IMR-90 (cell line): ENCODE data around the gene MDP1. TPM values are rescaled to one million over a fixed set of nuclear protein-coding genes. Genes with fewer than 3 reads are reported as not detected.

Experiments
- ATAC-seq: fragments of 200-7000 bp; cut with Tn5 transposase; 2 replicates; pipeline ENCODE4 v1.9.1; 2020; ENCODE audit warnings: low read depth, mild to moderate bottlenecking, moderate library complexity
- BruUV-seq: library from RNA; stranded (reverse); fragments of 400-500 nt; replicated peaks from 2 replicates; lab custom pipeline; 2021; lab: Mats Ljungman, UMichigan
- CTCF ChIA-PET: fragments of 300-600 bp; formaldehyde crosslinking; extraction: SDS; loops from one replicate; lab custom pipeline; 2021; ENCODE audit warnings: antibody characterized with exemption; lab: Yijun Ruan, JAX
- POLR2A ChIA-PET: fragments of 300-600 bp; sonication (Branson Sonifier 250); formaldehyde crosslinking; loops from one replicate; lab custom pipeline; 2022; ENCODE audit warnings: antibody characterized with exemption; ENCODE audit not compliant: unreplicated experiment; lab: Charles Lee
- DNase-seq: peaks from one replicate; pipeline ENCODE4 v3.0.0; 2013
- H2AFZ ChIP-seq: replicated peaks from 2 replicates; pipeline ENCODE3; 2013; ENCODE audit warnings: low read length, mild to moderate bottlenecking; ENCODE audit not compliant: poor library complexity
- H2AK5ac ChIP-seq: 2 replicates; pipeline ENCODE4 v1.6.1; 2013; ENCODE audit warnings: low read depth, low read length, inconsistent platforms
- H2AK9ac ChIP-seq: replicated peaks from 2 replicates; pipeline ENCODE3; 2013; ENCODE audit warnings: mild to moderate bottlenecking, low read depth, low read length, moderate library complexity; ENCODE audit not compliant: poor library complexity
- H2BK120ac ChIP-seq: 2 replicates; pipeline ENCODE4 v1.6.1; 2013; ENCODE audit warnings: low read depth, low read length, inconsistent platforms
- H2BK15ac ChIP-seq: 3 replicates; pipeline ENCODE4 v1.6.1; 2013; ENCODE audit warnings: low read depth, low read length, inconsistent platforms
- H2BK20ac ChIP-seq: 2 replicates; pipeline ENCODE4 v1.6.1; 2013; ENCODE audit warnings: low read depth, mild to moderate bottlenecking, inconsistent platforms, low read length, moderate library complexity
- H2BK5ac ChIP-seq: 2 replicates; pipeline ENCODE4 v1.6.1; 2013; ENCODE audit warnings: mild to moderate bottlenecking, low read depth, low read length, inconsistent platforms; ENCODE audit not compliant: poor library complexity, severe bottlenecking
- H3K14ac ChIP-seq: replicated peaks from 2 replicates; pipeline ENCODE4 v1.6.1; 2013; ENCODE audit warnings: low read depth, low read length, inconsistent platforms
- H3K18ac ChIP-seq: 2 replicates; pipeline ENCODE4 v1.6.1; 2013; ENCODE audit warnings: low read depth, low read length, control low read depth
- H3K23ac ChIP-seq: 2 replicates; pipeline ENCODE4 v1.6.1; 2013; ENCODE audit warnings: low read depth, low read length, inconsistent platforms
- H3K27ac ChIP-seq: 2 replicates; pipeline ENCODE4 v1.5.1; 2013; ENCODE audit warnings: mild to moderate bottlenecking, control low read depth, low read length; ENCODE audit not compliant: insufficient read depth
- H3K27me3 ChIP-seq: 2 replicates; pipeline ENCODE4 v1.6.1; 2013; ENCODE audit warnings: low read length; ENCODE audit not compliant: control insufficient read depth, insufficient read depth
- H3K36me3 ChIP-seq: 2 replicates; pipeline ENCODE4 v1.6.1; 2013; ENCODE audit warnings: low read length, mixed read lengths; ENCODE audit not compliant: control insufficient read depth, insufficient read depth
- H3K4ac ChIP-seq: 2 replicates; pipeline ENCODE4 v1.6.1; 2013; ENCODE audit warnings: low read depth, low read length, inconsistent platforms
- H3K4me1 ChIP-seq: 2 replicates; pipeline ENCODE4 v1.6.1; 2013; ENCODE audit warnings: low read length, mixed read lengths; ENCODE audit not compliant: control insufficient read depth, insufficient read depth
- H3K4me2 ChIP-seq: 2 replicates; pipeline ENCODE4 v1.6.1; 2013; ENCODE audit warnings: low read depth, mild to moderate bottlenecking, control low read depth, low read length, moderate library complexity
- H3K4me3 ChIP-seq: 2 replicates; pipeline ENCODE4 v1.5.1; 2013; ENCODE audit warnings: low read depth, mild to moderate bottlenecking, control low read depth, low read length, moderate library complexity; ENCODE audit not compliant: insufficient read depth
- H3K56ac ChIP-seq: 2 replicates; pipeline ENCODE4 v1.6.1; 2013; ENCODE audit warnings: low read length, inconsistent platforms; ENCODE audit not compliant: insufficient read depth; ENCODE audit errors: extremely low read depth
- H3K79me1 ChIP-seq, 2 experiments: 2 replicates each; pipeline ENCODE4 v1.6.1; 2013; ENCODE audit warnings: low read length in 2 of 2, inconsistent platforms in 1 of 2, low read depth in 1 of 2
- H3K9ac ChIP-seq: 2 replicates; pipeline ENCODE4 v1.6.1; 2013; ENCODE audit warnings: low read depth, low read length, control low read depth
- H3K9me1 ChIP-seq: 2 replicates; pipeline ENCODE4 v1.6.1; 2013; ENCODE audit warnings: low read length, inconsistent platforms; ENCODE audit not compliant: insufficient read depth
- H3K9me3 ChIP-seq: 2 replicates; pipeline ENCODE4 v1.6.1; 2013; ENCODE audit warnings: low read length; ENCODE audit not compliant: control insufficient read depth, insufficient read depth
- H4K20me1 ChIP-seq: 2 replicates; pipeline ENCODE4 v1.6.1; 2013; ENCODE audit warnings: low read length, inconsistent platforms; ENCODE audit not compliant: insufficient read depth
- H4K5ac ChIP-seq: 2 replicates; pipeline ENCODE4 v1.6.1; 2013; ENCODE audit warnings: mild to moderate bottlenecking, low read depth, low read length, control low read depth
- H4K8ac ChIP-seq, 2 experiments: 2 replicates each; pipeline ENCODE4 v1.6.1; 2013; ENCODE audit warnings: low read depth in 2 of 2, low read length in 2 of 2, control low read depth in 1 of 2, inconsistent platforms in 1 of 2
- H4K91ac ChIP-seq: 2 replicates; pipeline ENCODE4 v1.6.1; 2013; ENCODE audit warnings: low read depth, low read length, inconsistent platforms; ENCODE audit not compliant: insufficient read depth
- CHD1 ChIP-seq: IDR thresholded peaks from 2 replicates; pipeline ENCODE4 v1.6.1; 2012; ENCODE audit warnings: low read depth, low read length, improper control_type of control experiment
- MXI1 ChIP-seq: IDR thresholded peaks from 2 replicates; pipeline ENCODE4 v1.6.1; 2012; ENCODE audit warnings: low read depth, mild to moderate bottlenecking, low read length, moderate library complexity, borderline replicate concordance
- NFE2L2 ChIP-seq: fragments of 150-350 bp; IDR thresholded peaks from 2 replicates; pipeline ENCODE4 v1.6.1; 2016; ENCODE audit warnings: low read depth, mild to moderate bottlenecking, low read length
- RAD21 ChIP-seq: IDR thresholded peaks from 2 replicates; pipeline ENCODE4 v1.6.1; 2012; ENCODE audit warnings: low read length, improper control_type of control experiment
- RFX5 ChIP-seq: IDR thresholded peaks from 2 replicates; pipeline ENCODE4 v1.8.0; 2012; ENCODE audit warnings: low read depth, mild to moderate bottlenecking, low read length, moderate library complexity
- SMC3 ChIP-seq: fragments of 150-350 bp; IDR thresholded peaks from 2 replicates; pipeline ENCODE4 v1.6.1; 2016; ENCODE audit warnings: low read depth, mild to moderate bottlenecking, antibody characterized with exemption, low read length, moderate library complexity
- WGBS, 2 experiments: methylation state at CpG; one replicate each; pipeline versions ENCODE4 v1.1.5 to v1.1.7; 2013; ENCODE audit warnings: missing lambda C conversion rate in 2 of 2; ENCODE audit not compliant: insufficient read length in 1 of 2; ENCODE audit errors: extremely low coverage in 2 of 2; 5-methylcytosine and 5-hydroxymethylcytosine counted together
- dilution Hi-C: fragments of 300-500 bp; cut with HindIII; formaldehyde crosslinking; loops from one replicate; pipeline ENCODE4 v1.14.3; 2018; ENCODE audit warnings: low sequenced_read_pairs; ENCODE audit not compliant: unreplicated experiment
- in situ Hi-C: fragments of 300-500 bp; cut with MboI; formaldehyde crosslinking; loops from 3 replicates; pipeline ENCODE4 v1.14.3; 2019; ENCODE audit warnings: low sequenced_read_pairs, inconsistent platforms, mixed read lengths
- intact Hi-C: fragments of 100-400 bp; cut with micrococcal nuclease; formaldehyde crosslinking; loops from 2 replicates; pipeline ENCODE4 v1.10.0; 2022
- polyA plus RNA-seq, 3 experiments: library from polyadenylated mRNA; depleted of rRNA; stranded (reverse); fragments of >200 nt; gene quantifications; 2 replicates each; pipeline ENCODE4 v1.2.3, GENCODE V29; 2012; ENCODE audit warnings: low replicate concordance in 1 of 3
- total RNA-seq: library from RNA; depleted of rRNA; stranded (reverse); fragments of >200 nt; gene quantifications from 2 replicates; pipeline ENCODE4 v1.2.3, GENCODE V29; 2012
- TF ChIP-seq, protein P1 (sequence below): fragments of 150-350 bp; IDR thresholded peaks from 2 replicates; pipeline ENCODE4 v1.6.1; 2017; ENCODE audit warnings: mild to moderate bottlenecking, antibody characterized with exemption, low read length, low read depth

Gene MDP1
- total and polyA plus RNA-seq, 2 of the 4 experiments (the other 2 are of a cell fraction): 15.1 to 17.8 TPM

- Histone ChIP-seq H2AFZ (no peak overlapping the region), H3K27ac (no peak overlapping the region), H4K91ac (no peak overlapping the region), H4K8ac (no peak overlapping the region), H4K5ac (no peak overlapping the region), H2AK5ac (no peak overlapping the region), H2BK120ac (no peak overlapping the region), H3K4me3 (no peak overlapping the region), H3K79me1 (peaks cover 34 to 75% of the 10 kb centered on the region in 2 experiments), H3K18ac (no peak overlapping the region), H3K9me3 (no peaks in the 10 kb centered on the region), H3K4me1 (peaks cover 9% of the 10 kb centered on the region), H3K36me3 (peaks cover 36% of the 10 kb centered on the region), H2BK20ac (no peak overlapping the region), H3K9me1 (peaks cover 23% of the 10 kb centered on the region), H3K23ac (no peak overlapping the region), H3K14ac (no peak overlapping the region), H2AK9ac (peak overlapping the region; percentile 35), H3K27me3 (no peaks in the 10 kb centered on the region), H3K4ac (no peak overlapping the region), H2BK15ac (no peak overlapping the region), H3K9ac (no peak overlapping the region), H2BK5ac (no peak overlapping the region), H3K56ac (no peak overlapping the region), H3K4me2 (no peak overlapping the region), H4K20me1 (no peaks in the 10 kb centered on the region)
- BruUV-seq: no TSS peak
- ATAC-seq: no peak
- in situ Hi-C loops: no loop called here
- no peak for TF ChIP-seq RAD21
- TF ChIP-seq MXI1: no peak
- no peak for TF ChIP-seq CHD1
- no peak for TF ChIP-seq NFE2L2
- TF ChIP-seq, protein P1, sequence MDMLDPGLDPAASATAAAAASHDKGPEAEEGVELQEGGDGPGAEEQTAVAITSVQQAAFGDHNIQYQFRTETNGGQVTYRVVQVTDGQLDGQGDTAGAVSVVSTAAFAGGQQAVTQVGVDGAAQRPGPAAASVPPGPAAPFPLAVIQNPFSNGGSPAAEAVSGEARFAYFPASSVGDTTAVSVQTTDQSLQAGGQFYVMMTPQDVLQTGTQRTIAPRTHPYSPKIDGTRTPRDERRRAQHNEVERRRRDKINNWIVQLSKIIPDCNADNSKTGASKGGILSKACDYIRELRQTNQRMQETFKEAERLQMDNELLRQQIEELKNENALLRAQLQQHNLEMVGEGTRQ: no peak
- no peak for TF ChIP-seq SMC3
- no peak for TF ChIP-seq RFX5
- intact Hi-C loops: no loop called here
- POLR2A ChIA-PET: no interaction called here
- no peak for DNase-seq
- dilution Hi-C loops: no loop called here
- CTCF ChIA-PET: no interaction called here
- 94% methylated on average over 3 of the region's 10 CpGs; no CpG with 5 or more reads in 1 of the 2 experiments for WGBS, 2 experiments
Measured at GRCh38 chr14:24190416-24190815, 25.4 kb downstream of the MDP1 start.
